ENCODE data around the gene C1orf74.

C1orf74 gene

DNA sequence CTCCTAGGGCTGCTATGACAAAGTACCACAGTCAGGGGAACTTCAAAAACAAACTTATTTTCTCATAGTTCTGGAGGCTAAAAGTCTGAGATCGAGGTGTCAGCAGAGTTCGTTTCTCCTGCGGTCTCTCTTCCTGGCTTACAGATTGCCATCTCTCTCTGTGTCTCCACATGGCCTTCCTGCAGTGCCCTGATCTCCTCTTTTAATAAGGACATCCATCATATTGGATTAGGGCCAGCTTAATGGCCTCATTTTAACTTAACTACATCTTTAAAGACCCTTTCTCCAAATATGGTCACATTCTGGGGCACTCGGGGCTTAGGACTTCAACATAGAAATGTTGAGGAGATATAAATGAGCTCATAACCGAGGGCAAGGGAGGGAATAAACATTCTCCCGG, 12.2 kb downstream of the C1orf74 start:
- DNase-seq (ENCODE audit: low read depth in 2 of 2): no peak

DNA sequence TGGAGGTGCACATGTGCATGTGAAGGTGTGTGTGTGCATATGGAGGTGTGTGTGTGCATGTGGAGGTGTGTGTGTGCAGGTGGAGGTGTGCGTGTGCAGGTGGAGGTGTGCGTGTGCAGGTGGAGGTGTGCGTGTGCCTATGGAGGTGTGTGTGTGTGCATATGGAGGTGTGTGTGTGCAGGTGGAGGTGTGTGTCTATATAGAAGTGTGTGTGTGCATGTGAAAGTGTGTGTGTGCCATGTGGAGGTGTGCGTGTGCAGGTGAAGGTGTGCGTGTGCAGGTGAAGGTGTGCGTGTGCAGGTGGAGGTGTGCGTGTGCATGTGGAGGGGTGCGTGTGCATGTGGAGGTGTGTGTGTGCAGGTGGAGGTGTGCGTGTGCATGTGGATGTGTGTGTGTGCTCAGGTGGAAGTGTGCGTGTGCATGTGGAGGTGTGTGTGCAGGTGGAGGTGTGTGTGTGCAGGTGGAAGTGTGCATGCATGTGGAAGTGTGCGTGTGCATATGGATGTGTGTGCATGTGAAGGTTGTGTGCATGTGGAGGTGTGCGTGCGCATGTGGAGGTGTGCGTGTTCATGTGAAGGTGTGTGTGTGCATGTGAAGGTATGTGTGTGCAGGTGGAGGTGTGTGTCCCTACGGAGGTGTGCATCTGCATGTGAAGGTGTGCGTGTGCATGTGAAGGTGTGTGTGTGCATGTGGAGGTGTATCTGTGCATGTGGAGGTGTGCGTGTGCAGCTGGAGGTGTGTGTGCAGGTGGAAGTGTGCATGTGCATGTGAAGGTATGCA, 13.5 kb downstream of the C1orf74 start:
- no peak for DNase-seq (ENCODE audit: low read depth in 2 of 2)

DNA sequence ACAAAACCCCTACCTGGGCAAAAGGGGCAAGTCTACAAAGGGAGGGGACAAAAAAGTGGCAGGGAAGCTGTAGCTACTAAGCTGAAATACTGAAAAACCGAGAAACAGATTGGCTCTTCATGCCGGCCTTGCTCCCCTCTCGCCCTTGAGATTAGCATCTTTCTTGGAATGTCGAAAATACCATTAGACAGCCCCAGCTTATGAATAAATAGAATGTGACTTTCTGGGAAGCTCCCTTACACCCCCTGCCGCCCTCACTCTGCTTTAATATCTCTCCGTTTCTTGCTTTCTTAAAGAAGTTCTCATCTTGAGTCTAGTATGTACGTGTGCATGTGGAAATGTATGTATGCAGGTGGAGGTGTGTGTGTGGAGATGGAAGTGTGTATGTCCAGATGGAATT, 14.4 kb downstream of the C1orf74 start:
- DNase-seq (ENCODE audit: low read depth in 2 of 2): no peak

DNA sequence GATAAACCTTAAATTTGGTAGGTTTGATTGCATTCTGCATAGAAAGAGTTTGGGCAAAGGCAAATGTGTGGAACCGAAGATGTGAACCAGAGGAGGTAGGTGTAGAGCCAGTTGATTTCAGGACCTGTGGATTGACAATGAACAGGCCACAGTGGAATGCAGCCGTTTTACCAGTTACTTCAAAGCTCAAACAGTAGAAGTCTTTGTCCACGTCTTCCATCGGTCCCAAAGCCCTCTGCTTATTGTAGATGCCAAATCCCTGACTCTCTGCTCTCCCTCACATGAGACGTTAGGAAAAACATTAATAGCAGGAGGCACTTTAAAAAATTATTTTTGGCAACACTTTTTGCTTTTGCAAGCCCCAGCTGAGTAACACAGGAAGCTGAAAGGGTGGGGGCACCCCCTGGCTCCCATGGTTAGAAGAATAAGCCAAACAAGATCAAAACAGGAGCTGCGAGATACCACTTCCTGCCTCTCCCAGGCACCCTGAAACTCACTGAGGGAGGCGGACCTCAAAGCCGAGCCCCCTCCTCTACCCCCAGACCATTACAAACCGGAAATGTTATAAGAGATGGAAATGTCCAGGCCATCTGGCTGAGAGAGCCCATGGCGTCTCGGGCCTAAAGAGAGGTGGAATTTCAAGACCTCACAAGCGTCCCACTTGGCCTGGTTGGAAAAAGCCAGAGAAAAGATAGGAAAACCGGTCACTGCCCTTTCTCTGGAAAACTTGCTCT, 15.0 kb downstream of the C1orf74 start:
- peak; percentile 65 to 71 for DNase-seq (ENCODE audit: low read depth in 2 of 2)

- peak; percentile 67 to 79 for DNase-seq (ENCODE audit: low read depth in 2 of 2)
These were observed 16.0 kb downstream of the C1orf74 start for GRCh38 chr1:209768354-209768774.

DNA sequence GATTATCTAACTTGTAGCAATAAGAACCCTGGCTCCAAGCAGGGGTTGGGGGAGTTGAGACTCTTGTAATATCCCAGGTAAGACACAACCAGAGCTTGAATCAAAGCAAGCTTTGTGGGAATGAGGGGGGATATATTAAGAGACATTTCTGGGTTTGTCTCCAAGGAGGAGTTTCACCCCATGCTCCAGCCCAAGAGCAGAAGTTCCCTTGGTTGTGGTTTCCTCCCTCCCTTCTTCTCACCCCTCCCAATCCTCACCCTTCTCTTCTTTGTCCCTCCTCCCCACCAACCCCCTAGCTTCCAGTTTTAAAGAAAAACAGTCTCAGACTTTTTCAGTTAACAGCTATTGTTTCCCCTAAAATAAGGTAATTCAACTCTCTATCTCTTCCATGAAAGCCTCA, 16.7 kb downstream of the C1orf74 start:
- no peak for DNase-seq (ENCODE audit: low read depth in 2 of 2)

- DNase-seq (ENCODE audit: low read depth in 2 of 2): no peak
These were observed 17.3 kb downstream of the C1orf74 start for GRCh38 chr1:209767096-209767495.

GRCh38 chr1:209766051-209766450, 18.3 kb downstream of the C1orf74 start:
- no peak for DNase-seq (ENCODE audit: low read depth in 2 of 2)

DNA sequence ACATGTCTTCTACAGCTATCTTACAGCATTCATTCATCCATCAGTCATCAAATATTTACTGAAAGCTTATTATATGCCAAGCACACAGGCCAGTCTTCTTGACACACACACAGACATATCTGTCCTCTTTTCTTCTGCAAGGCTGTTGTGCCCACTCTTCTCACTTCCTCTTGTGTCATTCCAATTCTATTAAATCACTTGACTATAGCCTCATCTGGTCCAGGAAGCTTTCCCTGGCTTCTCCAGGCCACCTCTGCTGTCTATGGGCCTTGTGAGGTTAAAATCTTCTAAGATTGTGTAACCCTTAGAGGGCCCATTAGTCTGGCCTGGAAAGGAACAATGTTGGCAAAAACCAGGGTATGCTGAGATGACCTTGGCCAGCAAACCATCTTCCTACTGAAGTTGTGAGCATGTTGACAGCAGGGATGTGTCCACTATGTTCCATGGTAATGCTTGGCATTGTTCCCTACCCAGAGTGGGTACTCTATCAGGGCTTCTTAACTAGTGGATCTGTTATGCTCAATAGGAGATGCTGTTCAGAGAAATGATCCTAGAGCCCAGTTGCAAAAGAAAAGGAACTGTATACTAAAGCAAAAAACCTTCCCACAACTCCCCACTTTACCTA, 23.2 kb downstream of the C1orf74 start:
- no peak for DNase-seq (ENCODE audit: low read depth in 2 of 2)

- DNase-seq (ENCODE audit: low read depth in 2 of 2): no peak
These were observed 24.5 kb downstream of the C1orf74 start for GRCh38 chr1:209759829-209760359.

- DNase-seq (ENCODE audit: low read depth in 2 of 2): no peak
These were observed 26.0 kb downstream of the C1orf74 start for GRCh38 chr1:209758400-209758799.

DNA sequence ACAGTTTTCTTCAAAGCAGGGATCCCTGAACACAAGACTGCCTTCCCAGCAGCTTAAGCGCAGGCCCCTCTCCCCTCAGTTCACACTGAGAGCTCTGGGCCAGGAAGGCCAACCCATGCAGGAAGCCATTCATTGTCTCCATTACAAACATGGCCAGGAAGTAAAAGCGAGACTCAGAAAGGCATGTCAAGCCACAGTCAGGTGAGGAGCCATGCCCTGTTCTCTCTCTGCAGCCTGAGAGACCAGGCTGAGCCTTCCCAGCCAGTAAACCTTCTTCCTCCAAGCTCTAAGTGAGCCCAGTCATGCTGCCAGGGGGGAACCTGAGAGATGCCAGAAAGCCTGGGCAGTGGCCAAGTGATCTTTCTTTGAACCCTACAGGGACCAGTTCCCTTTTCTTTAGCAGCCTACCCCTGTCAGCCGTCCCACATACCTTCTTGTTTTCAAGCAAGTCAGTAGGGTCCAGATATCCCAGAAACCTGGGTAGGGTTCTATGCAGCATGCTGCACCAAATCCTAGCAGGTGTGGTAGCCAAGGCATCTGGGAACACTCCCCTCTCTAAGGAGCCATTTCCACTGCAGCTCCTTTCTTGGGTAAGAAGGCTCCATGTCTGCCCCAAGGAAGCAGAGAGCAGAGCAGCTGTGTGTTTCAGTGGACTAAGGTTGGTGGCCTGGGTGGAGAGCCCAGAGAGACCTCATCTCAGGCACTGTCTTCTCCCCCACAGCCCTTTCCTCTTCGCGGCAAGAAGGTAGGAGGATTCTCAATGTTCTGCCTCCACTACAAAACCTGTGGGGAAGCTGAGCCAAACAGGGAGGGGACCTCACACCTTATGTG, 27.5 kb downstream of the C1orf74 start:
- DNase-seq (ENCODE audit: low read depth in 2 of 2): no peak

DNA sequence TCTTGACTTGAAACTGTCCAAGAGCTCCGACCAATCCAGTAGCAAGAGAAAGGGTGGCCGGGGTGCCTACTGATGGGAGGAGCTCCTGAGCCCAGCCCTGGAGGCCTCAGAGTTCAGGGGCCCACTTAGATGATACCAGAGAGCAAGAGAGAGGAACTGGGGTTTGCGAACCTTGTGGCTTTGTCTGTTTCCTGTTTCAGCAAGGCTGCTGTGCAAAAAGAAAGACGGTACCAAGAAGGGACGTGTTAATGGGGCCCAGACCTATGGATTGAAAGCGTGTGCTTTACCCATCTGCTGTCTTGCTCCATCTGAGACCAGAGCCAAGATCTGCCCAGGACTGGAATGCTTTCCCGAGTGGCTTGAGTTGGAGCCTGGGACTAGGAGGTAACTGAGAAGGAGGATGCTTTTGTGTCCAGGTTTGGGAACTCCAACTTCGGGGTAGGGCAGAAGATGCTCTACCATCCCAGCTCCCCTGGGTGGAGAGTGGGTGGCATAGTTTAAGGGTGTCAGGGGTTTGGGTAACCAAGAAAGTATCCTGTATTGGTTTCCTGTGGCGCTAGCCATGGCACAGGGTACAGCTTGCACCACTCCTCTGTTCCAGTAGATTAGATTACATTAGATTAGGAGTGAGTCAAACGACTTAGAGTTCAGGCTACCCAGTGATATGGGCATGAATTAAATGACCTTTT, 28.3 kb downstream of the C1orf74 start, which contains the start of gene TRAF3IP3:
TRAF3IP3 (plus strand) TSS at position 128 of the 689 bp plus-strand sequence. CDS start 3,987 bp downstream, outside the sequence.
- DNase-seq (ENCODE audit: low read depth in 2 of 2): peak; percentile 61 to 72

DNA sequence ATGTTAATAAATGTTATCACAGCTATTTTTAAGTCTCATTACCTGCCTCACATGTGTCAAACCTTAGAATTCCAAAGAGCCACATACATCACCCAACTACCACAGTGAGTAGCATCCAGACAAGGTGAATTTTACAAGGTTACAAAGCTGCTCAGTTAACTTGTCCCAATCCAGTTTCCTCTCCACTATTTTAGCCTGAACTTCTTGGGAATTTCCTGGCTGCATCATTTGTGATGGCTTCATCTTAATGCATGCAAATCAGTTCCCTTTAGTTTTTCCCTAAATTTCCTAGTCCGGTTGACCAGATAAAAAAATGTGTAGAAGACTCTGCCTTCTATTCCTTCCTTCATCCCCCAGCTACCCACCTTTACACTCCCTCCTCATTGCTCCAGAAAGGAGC, 29.1 kb downstream of the C1orf74 start:
- no peak for DNase-seq (ENCODE audit: low read depth in 2 of 2)

DNA sequence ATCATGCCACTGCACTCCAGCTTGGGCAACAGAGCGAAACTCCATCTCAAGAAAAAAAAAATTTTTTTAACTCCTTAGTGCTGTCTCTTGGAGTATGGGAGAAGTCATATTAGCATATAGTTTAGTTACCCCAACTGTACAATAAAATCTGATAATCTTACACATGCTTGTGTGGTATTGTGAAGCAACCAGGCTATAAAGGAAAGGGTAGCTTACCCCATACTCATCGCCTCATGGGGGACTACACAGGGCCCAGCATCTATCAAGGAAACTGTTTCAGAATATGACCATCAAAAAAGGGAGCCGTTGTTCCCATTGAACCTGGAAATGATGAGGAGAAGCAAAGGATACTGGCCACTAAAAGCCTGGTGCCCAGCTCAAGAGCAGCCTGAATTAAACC, 31.5 kb downstream of the C1orf74 start:
- no peak for DNase-seq (ENCODE audit: low read depth in 2 of 2)

GRCh38 chr1:209751627-209752231, 32.6 kb downstream of the C1orf74 start:
- no peak for DNase-seq (ENCODE audit: low read depth in 2 of 2)

DNA sequence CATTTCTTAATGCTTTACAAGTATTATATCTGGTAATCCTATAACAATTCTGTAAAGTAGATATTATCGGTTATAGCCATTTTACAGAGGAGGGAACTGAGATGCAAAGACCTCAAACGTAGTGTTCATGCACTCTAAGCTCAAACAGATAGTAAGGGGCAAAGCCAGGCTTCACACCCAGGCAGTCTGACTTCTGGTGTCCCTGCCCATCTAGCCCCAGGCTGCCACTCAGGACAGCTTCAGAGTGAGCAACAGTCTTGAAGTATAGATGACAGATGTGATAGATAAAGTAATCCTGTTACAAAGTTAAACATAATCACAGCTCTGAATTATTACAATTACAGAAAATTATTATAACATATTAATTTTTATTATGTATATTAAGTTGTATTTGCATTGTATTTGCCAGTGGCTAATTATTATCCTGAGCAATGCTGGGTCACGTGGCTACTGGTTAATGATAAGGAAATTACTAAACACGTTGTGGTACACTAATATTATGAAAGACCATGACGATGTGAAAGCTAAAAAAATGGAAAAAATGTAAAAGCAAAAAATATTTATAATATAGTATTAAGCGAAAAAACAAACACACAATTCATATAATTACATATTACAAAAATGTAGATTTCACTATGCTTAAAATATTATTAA, 34.6 kb downstream of the C1orf74 start:
- DNase-seq (ENCODE audit: low read depth in 2 of 2): no peak

- no peak for DNase-seq (ENCODE audit: low read depth in 2 of 2)
These were observed 35.2 kb downstream of the C1orf74 start for GRCh38 chr1:209749205-209749604.

GRCh38 chr1:209748620-209749019, 35.7 kb downstream of the C1orf74 start:
- no peak for DNase-seq (ENCODE audit: low read depth in 2 of 2)
